Measurements from ENCODE around the gene GPC3.

Gene GPC3

GRCh38 chrX:133569217-133569616 lies 416.2 kb downstream of the GPC3 start:
- DNase-seq (ENCODE audit: low read depth, low spot score) = no peak

- no peak for DNase-seq (ENCODE audit: low read depth, low spot score)
Observed at GRCh38 chrX:133568109-133568508, 417.3 kb downstream of the GPC3 start.

- DNase-seq (ENCODE audit: low read depth, low spot score) = no peak
Observed at GRCh38 chrX:133566876-133567275, 418.5 kb downstream of the GPC3 start.

- DNase-seq (ENCODE audit: low read depth, low spot score) = no peak
Observed at GRCh38 chrX:133563705-133564104, 421.7 kb downstream of the GPC3 start.

GRCh38 chrX:133561251-133561650 lies 424.1 kb downstream of the GPC3 start:
- no peak for DNase-seq (ENCODE audit: low read depth, low spot score)

GRCh38 chrX:133559909-133560308 lies 425.5 kb downstream of the GPC3 start:
- DNase-seq (ENCODE audit: low read depth, low spot score) = no peak

- no peak for DNase-seq (ENCODE audit: low read depth, low spot score)
Observed at GRCh38 chrX:133555782-133556458, 429.5 kb downstream of the GPC3 start.

- no peak for DNase-seq (ENCODE audit: low read depth, low spot score)
Observed at GRCh38 chrX:133550665-133551485, 434.5 kb downstream of the GPC3 start.

- no peak for DNase-seq (ENCODE audit: low read depth, low spot score)
Observed at GRCh38 chrX:133549295-133549933, 436.0 kb downstream of the GPC3 start.

GRCh38 chrX:133546441-133546840 lies 439.0 kb downstream of the GPC3 start:
- no peak for DNase-seq (ENCODE audit: low read depth, low spot score)

- DNase-seq (ENCODE audit: low read depth, low spot score) = no peak
Observed at GRCh38 chrX:133544778-133545177, 440.6 kb downstream of the GPC3 start.

GRCh38 chrX:133544115-133544514 lies 441.3 kb downstream of the GPC3 start:
- DNase-seq (ENCODE audit: low read depth, low spot score) = no peak

GRCh38 chrX:133543654-133544053 lies 441.7 kb downstream of the GPC3 start:
- DNase-seq (ENCODE audit: low read depth, low spot score) = no peak

- no peak for DNase-seq (ENCODE audit: low read depth, low spot score)
Observed at GRCh38 chrX:133542476-133542875, 442.9 kb downstream of the GPC3 start.

- DNase-seq (ENCODE audit: low read depth, low spot score) = no peak
Observed at GRCh38 chrX:133541021-133541420, 444.4 kb downstream of the GPC3 start.

- DNase-seq (ENCODE audit: low read depth, low spot score) = no peak
Observed at GRCh38 chrX:133538148-133538547, 447.2 kb downstream of the GPC3 start.

- no peak for DNase-seq (ENCODE audit: low read depth, low spot score)
Observed at GRCh38 chrX:133537142-133537541, 448.3 kb downstream of the GPC3 start.

- no peak for DNase-seq (ENCODE audit: low read depth, low spot score)
Observed at GRCh38 chrX:133535066-133535465, 450.3 kb downstream of the GPC3 start.

- no peak for DNase-seq (ENCODE audit: low read depth, low spot score)
Observed at GRCh38 chrX:133534172-133534571, 451.2 kb downstream of the GPC3 start.

- DNase-seq (ENCODE audit: low read depth, low spot score) = no peak
Observed at GRCh38 chrX:133533249-133533648, 452.1 kb downstream of the GPC3 start.

- DNase-seq (ENCODE audit: low read depth, low spot score) = no peak
Observed at GRCh38 chrX:133530960-133531359, 454.4 kb downstream of the GPC3 start.

- no peak for DNase-seq (ENCODE audit: low read depth, low spot score)
Observed at GRCh38 chrX:133529578-133529977, 455.8 kb downstream of the GPC3 start.

GRCh38 chrX:133527825-133528224 lies 457.6 kb downstream of the GPC3 start:
- no peak for DNase-seq (ENCODE audit: low read depth, low spot score)

All from activated naive CD8-positive, alpha-beta T cell treated with anti-CD3 and anti-CD28 coated beads, Interleukin-2, amount 50 U/mL, for 16 hours (primary cell).